Measurements from ENCODE around the gene SUV39H2. TPM values are rescaled to one million over a fixed set of nuclear protein-coding genes. Genes with fewer than 3 reads are reported as not detected.

SUV39H2 gene
- total RNA-seq, 1 donor from 2014 or later: 112 TPM

DNA sequence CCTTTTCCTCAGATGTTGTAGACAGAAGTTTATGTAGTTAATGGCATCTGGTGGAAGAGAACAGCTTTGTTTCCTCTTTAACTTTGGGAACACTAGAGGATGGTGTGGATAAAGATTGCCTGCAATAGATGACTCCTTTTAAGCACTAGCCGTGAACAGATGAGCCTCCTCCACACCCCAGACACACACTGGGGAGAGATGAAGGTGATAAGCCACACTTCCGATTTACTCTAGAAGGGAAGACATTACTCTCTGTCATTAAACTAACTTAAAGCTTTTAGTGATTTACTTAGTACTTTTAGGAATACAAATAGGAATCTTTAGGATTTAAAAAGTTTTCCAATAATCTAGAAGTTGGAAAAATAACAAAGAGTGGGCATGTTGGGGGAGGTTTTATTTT is 33.7 kb upstream of the SUV39H2 start:
- H3K36me3 Mint-ChIP-seq: peaks cover 16% of the 10 kb centered on the region
- H3K9me3 Mint-ChIP-seq: no peaks in the 10 kb centered on the region
- TF ChIP-seq, protein P1, sequence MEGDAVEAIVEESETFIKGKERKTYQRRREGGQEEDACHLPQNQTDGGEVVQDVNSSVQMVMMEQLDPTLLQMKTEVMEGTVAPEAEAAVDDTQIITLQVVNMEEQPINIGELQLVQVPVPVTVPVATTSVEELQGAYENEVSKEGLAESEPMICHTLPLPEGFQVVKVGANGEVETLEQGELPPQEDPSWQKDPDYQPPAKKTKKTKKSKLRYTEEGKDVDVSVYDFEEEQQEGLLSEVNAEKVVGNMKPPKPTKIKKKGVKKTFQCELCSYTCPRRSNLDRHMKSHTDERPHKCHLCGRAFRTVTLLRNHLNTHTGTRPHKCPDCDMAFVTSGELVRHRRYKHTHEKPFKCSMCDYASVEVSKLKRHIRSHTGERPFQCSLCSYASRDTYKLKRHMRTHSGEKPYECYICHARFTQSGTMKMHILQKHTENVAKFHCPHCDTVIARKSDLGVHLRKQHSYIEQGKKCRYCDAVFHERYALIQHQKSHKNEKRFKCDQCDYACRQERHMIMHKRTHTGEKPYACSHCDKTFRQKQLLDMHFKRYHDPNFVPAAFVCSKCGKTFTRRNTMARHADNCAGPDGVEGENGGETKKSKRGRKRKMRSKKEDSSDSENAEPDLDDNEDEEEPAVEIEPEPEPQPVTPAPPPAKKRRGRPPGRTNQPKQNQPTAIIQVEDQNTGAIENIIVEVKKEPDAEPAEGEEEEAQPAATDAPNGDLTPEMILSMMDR (IDR thresholded peaks at IDR 0.05): no peak
- no peak for TF ChIP-seq EZH2 (IDR thresholded peaks at IDR 0.05)
- no peak for TF ChIP-seq EZH2phosphoT487 (IDR thresholded peaks at IDR 0.05)
- Histone ChIP-seq H4K20me1 (ENCODE audit: low read depth) (peaks cover 14% of the 10 kb centered on the region), H3K79me2 (ENCODE audit: low read depth) (peaks cover 31% of the 10 kb centered on the region), H3K4me3 (no peak overlapping the region), H3K27me3 (no peaks in the 10 kb centered on the region), H3K4me1 (peaks cover under 1% of the 10 kb centered on the region), H3K27ac (no peak overlapping the region), H3K4me2 (no peak overlapping the region), H3K9me3 (ENCODE audit: low read depth) (no peaks in the 10 kb centered on the region), H3F3A (ENCODE audit: low read depth) (no peaks in the 10 kb centered on the region), H2AFZ (replicated peaks) (no peak overlapping the region), H3K9ac (no peak overlapping the region), H3K36me3 (peaks cover 10% of the 10 kb centered on the region)
- H3K27me3 Mint-ChIP-seq (ENCODE audit: insufficient read depth, low read depth): no peaks in the 10 kb centered on the region
- H3K27ac Mint-ChIP-seq: no peak overlapping the region
- no peak overlapping the region for H3K4me3 Mint-ChIP-seq
- H3K4me1 Mint-ChIP-seq: peaks cover 3% of the 10 kb centered on the region
- no peak for DNase-seq (ENCODE audit: low spot score)

DNA sequence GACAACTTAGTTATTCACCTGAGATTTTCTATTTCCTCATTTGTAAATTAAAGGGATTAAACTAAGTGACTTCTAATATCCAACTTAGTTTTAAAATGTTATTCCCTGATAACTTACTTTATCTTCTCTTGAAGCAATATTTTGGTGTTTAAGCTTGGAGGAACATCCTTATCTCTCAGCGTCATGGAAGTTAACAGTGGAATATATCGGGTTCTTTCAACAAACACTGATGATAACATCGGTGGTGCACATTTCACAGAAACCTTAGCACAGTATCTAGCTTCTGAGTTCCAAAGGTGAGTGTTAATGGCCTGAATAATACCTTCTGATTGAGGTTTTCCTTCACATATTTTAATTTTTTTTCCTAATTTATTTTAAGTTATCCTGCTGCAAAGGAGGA is 26.4 kb upstream of the SUV39H2 start:
- H3K9me3 ChIP-seq (ENCODE audit: low read depth): no peaks in the 10 kb centered on the region
- Mint-ChIP-seq H3K9me3 (no peaks in the 10 kb centered on the region), H3K27me3 (ENCODE audit: insufficient read depth, low read depth) (no peaks in the 10 kb centered on the region), H3K27ac (no peak overlapping the region), H3K4me1 (no peaks in the 10 kb centered on the region), H3K36me3 (peaks cover 6% of the 10 kb centered on the region), H3K4me3 (no peak overlapping the region)
- no peak overlapping the region for H2AFZ ChIP-seq (replicated peaks)
- no peak for DNase-seq (ENCODE audit: low spot score)
- TF ChIP-seq EZH2phosphoT487 (IDR thresholded peaks at IDR 0.05) (no peak), EZH2 (IDR thresholded peaks at IDR 0.05) (no peak)
- TF ChIP-seq, protein P1 (IDR thresholded peaks at IDR 0.05): no peak
- no peak overlapping the region for H3K9ac ChIP-seq
- no peak overlapping the region for H3K4me3 ChIP-seq
- H3K27ac ChIP-seq: no peak overlapping the region
- no peak overlapping the region for H3K4me2 ChIP-seq
- H3F3A ChIP-seq (ENCODE audit: low read depth): peaks cover 3% of the 10 kb centered on the region
- no peaks in the 10 kb centered on the region for H3K79me2 ChIP-seq (ENCODE audit: low read depth)
- H3K27me3 ChIP-seq: no peaks in the 10 kb centered on the region
- peaks cover 17% of the 10 kb centered on the region for H3K36me3 ChIP-seq
- H3K4me1 ChIP-seq: no peaks in the 10 kb centered on the region
- H4K20me1 ChIP-seq (ENCODE audit: low read depth): peaks cover 4% of the 10 kb centered on the region

DNA sequence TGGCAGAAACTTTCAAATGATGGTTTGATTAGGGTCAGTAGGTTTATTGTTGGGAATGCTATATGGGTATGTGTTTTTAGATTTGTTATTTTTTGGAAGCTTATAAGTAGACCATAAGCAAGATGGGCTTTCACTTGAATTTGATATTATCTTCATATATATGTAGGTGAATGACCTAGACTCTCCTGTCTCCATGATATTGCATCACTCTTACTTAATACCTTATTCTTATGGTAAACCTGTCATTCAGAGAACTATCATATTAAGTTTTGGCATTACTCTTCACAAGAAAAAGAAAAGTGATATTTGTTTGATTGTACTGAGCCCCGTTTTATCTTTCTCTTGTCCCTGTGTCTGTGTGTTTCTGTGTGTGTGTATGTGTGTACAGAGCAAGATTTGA is 23.2 kb upstream of the SUV39H2 start:
- no peak overlapping the region for H3K4me3 ChIP-seq
- H3K4me3 Mint-ChIP-seq: no peak overlapping the region
- no peak overlapping the region for H3K27ac Mint-ChIP-seq
- peaks cover 3% of the 10 kb centered on the region for H3F3A ChIP-seq (ENCODE audit: low read depth)
- no peaks in the 10 kb centered on the region for H3K27me3 ChIP-seq
- H3K79me2 ChIP-seq (ENCODE audit: low read depth): no peaks in the 10 kb centered on the region
- no peaks in the 10 kb centered on the region for H3K27me3 Mint-ChIP-seq (ENCODE audit: insufficient read depth, low read depth)
- H3K36me3 Mint-ChIP-seq: peaks cover 10% of the 10 kb centered on the region
- H3K9ac ChIP-seq: no peak overlapping the region
- peaks cover 11% of the 10 kb centered on the region for H3K4me1 ChIP-seq
- H3K36me3 ChIP-seq: peaks cover 17% of the 10 kb centered on the region
- H2AFZ ChIP-seq (replicated peaks): no peak overlapping the region
- no peak for DNase-seq (ENCODE audit: low spot score)
- no peaks in the 10 kb centered on the region for H3K9me3 Mint-ChIP-seq
- H3K4me1 Mint-ChIP-seq: peaks cover 14% of the 10 kb centered on the region
- TF ChIP-seq, protein P1 (IDR thresholded peaks at IDR 0.05): no peak
- no peak for TF ChIP-seq EZH2phosphoT487 (IDR thresholded peaks at IDR 0.05)
- H4K20me1 ChIP-seq (ENCODE audit: low read depth): peaks cover 4% of the 10 kb centered on the region
- H3K9me3 ChIP-seq (ENCODE audit: low read depth): no peaks in the 10 kb centered on the region
- H3K4me2 ChIP-seq: no peak overlapping the region
- H3K27ac ChIP-seq: no peak overlapping the region
